GF-D8 (cell line): ENCODE measurements around the gene MSANTD1.
"Not testable (repeated sequence)": the region's sequence is repeated elsewhere in the genome, so short reads cannot be mapped to it uniquely, and the experiment has no call there.

Experiments used
- DNase-seq: peaks from one replicate; lab custom pipeline; 2025; lab: John Stamatoyannopoulos, UW

MSANTD1 gene

DNA sequence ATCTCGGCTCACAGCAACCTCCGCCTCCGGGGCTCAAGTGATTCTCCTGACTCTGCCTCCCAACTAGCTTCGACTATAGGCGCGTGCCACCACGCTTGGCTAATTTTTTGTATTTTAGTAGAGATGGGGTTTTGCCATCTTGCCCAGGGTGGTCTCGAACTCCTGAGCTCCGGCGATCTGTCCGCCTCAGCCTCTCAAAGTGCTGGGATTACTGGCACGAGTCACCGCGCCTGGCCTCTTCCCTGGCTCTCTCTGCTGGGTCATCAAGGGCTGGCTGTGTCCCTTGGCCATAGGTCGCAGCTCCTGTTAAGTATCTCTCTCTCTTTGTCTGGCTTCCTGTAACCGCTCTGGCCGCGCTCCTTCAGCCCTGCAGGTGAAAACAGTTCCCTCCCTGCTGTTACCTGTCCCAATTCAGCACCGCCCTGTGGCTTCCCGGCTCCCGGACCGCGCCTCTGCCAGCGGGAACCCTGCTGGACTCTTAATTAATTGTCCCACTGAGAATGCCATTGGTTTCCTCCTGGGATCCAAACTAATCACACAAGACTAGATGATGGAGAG is 42.5 kb downstream of the MSANTD1 start:
- no peak for DNase-seq

DNA sequence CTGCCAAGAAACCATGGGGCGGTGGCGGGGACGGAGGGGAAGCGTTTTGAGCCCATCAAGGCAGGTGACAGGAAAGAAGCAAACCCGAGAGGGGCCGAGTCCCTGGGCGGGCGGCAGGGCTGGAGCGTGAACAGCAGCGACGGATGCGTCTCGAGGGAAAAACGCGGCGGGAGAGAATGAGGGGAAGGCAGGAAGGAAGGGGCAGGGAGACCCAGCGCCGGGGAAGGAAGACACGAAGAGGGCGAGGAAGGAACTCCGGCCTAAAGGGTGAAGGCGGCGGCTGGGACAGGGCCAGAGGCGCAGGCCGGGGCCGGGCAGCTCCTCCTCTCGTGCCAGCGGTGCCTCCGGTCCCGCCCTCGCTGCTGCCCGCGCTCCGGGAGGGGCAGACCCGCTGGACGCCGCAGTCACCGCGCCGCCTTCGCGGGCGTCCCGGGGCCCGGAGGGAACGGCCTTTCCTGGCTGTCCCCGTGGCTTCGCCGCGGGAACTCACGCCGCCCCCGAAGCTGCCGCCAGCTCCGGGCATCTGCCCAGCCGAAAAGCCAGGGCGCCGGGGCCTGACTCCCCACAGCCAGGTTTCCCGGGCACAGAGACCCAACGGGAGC is 43.1 kb downstream of the MSANTD1 start:
- DNase-seq: peak; percentile 7

DNA sequence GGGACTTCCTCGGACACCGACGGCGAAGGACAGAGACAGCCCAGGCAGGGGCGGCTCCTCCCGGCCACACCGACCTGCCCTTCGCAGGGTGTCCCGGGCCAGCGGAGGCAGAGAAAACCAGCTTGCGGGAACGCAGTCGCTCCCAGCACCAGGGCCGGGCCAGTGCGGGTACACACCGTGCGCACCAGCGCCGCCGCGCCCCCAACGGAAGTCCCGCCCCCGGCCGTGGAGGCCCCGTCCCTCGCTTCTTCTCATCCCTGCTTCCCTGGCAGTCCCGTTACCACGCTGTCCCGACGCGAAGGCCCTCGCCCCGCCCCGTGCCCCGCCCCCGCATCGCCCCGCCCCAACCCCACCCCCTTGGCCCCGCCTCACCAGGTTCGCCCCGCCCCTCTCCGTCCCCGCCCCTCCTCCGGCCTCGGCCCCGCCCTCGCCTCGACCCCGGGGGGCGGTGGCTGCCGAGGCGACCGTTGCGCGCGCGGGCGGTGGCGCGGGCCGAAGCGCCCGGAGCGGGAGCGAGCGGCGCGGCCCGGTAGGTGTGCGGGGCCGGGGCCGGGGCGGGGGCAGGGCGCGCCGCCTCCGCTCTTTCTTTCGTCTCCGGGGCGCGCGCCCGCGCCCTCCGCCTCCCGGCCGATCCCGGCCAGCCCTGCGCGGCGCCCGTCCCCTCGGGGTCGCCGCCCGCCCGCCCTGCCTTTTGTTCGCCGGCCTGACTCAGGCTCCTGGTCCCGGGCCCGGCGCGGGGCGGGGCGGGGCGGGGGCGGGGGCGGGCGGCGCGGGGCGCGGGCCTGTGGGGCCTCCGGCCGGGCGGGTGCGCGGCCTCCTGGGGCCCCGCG is 43.8 kb downstream of the MSANTD1 start, which contains the start of gene RGS12:
Gene RGS12, plus strand, starts transcription at position 451 of the 830 bp plus-strand sequence. CDS start 23,150 bp downstream, outside the sequence.
- DNase-seq: peak; percentile 76

DNA sequence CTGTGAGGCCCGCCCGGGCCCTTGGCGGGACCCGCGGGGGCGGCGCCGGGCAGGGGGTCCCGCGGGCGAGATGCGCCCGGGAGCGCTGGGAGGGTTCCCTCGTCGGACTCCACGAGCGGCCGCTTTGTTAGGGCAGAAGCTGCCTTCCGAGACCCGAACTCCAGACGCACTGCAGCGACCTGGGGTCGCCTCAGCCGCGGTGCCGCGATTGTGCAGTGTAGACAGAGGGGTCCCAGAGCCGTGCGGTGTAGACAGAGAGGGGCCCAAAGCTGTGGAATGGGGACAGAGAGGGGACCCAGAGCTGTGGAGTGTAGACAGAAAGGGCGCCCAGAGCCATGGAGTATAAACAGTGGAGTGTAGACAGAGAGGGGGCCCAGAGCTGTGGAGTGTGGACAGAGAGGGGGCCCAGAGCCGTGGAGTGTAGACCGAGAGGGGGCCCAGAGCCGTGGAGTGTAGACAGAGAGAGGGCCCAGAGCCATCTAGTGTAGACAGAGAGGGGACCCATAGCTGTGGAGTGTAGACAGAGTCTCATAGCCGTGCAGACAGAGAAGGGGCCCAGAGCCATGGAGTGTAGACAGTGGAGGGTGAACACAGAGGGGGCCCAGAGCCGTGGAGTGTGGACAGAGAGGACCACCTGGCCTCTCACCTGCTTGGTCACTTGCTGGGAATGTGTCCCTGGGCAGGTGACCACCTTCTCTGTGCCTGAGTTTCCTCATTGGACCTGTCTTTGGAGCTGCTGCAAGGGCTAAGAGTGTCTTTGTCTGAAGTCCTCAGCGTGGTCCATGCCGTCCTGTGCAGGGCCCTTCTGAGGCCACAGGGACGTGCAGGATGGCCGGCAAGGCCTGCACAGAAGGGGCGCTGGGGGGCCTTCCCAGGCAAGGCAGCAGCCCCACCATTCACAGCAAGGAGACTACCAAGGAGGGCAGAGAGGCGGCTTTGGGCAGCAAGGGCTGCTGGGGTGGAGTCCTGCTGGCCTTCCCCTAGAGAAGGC is 44.7 kb downstream of the MSANTD1 start:
- DNase-seq: no peak

DNA sequence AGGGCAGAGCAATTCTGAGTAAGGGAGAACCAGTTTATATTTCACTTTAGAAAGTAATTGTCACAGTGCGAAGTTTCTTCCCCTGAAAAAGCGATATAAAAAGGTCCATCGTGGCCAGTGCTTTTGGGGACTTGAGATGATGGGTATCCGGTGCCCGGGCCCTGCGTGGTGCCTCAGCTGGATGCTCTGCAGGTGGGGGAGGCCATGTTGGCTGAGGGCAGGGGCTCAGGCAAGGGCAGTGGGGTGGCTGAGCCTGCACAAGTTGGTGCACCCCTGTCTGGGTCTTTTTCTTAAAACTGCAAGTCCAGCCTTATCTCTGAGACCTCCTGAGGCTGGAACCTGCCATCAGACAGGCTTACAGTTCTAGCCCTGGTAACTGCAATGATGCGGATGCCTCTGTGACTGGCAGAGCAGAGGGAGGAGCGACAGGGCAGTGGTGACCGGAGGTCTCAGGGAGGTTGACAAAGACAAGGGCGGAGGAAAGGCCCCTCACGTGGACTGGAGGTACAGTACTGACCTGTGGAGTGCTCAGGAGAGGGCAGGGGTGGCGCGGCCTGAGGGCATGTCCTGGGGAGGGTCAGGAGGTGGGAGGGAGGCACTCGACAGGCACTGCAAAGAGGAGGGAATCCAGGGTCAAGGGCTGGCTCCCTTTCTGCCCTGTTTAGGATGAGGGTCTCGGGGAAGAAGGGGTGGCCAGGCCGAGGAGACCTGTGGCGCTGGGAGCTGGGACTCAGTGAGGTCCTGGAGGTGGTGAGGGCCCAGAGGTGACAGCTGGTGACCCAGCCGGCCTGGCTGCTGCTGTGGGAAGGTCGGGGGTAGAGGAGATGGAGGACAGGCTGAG is 45.7 kb downstream of the MSANTD1 start:
- DNase-seq: no peak

DNA sequence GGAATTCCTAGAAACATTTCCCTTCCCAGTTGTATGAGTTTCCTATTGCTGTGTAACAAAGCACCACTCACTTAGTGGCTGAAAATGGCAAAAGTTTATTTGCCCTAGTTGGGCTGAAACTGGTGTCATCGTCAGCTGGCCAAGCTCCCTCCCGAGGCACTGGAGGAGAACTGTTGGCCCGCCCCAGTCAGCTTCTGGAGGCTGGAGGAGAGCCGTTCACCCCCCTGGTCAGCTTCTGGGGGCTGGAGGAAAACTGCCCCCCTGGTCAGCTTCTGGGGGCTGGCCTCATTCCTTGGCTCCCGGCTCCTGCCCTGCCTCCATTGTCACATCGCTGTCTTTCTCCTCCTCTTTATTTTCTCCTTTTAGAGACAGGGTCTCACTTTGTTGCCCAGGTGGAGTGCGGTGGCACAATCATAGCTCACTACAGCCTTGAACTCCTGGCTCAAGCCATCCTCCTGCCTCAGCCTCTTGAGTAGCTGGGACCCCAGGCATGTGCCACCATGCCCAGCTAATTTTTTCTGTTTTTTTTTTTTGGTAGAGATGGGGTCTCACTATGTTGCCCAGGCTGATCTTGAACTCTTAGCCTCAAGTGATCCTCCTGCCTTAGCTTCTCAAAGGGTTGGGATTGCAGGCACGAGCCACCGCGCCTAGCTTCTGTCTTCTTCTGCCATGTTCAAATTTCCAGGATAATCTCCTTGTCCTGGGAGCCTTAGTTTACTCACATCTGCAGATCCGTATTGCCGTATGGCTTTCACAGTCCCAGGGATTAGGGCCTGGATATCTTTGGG is 47.1 kb downstream of the MSANTD1 start:
- DNase-seq: no peak

DNA sequence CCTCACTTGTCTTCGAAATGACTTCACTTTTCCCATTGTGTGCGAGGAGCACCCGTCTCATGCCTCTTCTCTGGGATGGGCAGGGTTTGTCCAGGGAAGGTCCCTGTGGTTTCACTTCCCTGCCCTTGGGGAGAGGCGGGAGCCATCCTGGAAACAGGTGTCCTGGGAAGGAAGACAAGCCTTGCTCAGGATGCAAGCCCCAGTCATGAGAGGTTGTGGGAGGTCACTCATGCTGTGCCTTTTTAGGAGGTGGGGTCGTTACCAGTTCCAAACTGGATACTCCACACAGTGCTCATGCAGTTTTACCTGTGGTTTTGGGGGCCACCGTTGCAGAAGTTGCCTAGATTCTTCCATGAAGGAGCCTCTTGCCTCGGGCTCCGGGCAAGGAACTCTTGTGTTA is 47.7 kb downstream of the MSANTD1 start:
- DNase-seq: no peak

DNA sequence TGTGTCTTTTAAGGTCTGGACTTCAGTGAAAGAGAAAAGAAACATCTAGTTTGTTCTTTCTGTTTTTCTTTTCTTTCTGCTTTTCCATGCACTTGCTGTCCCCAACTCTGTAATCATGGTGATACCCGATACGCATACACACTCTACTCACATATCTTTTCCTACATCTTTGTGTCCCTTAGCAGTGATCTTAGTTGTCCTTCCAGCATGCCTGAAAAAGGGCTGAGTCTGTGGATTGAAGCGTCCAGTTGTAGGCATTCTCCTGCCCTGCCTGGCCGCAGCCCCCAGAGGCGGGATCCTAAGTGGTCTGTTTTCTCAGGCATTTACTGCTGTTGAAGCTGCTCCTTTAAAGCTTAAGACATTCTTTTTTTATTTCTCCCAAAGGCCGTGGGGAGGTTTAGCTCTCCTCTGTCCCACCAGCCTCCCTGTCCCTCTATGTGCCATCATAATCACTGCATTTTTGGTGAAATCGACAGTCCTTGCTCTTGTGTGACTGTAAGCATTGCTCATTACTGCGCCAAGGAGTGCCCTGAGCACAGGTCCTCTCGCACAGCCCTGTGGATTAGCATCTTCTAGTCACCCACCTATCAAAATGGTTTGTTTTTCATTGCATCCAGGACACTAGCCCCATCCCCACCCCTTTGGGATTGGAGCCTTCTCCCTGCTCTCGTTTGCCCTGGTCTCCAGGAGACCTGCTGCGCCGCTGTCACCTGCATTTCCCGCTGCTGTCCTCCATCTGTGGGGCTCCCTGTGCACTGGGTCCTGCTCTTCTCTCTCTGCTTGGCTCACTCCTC is 48.3 kb downstream of the MSANTD1 start:
- DNase-seq: no peak

DNA sequence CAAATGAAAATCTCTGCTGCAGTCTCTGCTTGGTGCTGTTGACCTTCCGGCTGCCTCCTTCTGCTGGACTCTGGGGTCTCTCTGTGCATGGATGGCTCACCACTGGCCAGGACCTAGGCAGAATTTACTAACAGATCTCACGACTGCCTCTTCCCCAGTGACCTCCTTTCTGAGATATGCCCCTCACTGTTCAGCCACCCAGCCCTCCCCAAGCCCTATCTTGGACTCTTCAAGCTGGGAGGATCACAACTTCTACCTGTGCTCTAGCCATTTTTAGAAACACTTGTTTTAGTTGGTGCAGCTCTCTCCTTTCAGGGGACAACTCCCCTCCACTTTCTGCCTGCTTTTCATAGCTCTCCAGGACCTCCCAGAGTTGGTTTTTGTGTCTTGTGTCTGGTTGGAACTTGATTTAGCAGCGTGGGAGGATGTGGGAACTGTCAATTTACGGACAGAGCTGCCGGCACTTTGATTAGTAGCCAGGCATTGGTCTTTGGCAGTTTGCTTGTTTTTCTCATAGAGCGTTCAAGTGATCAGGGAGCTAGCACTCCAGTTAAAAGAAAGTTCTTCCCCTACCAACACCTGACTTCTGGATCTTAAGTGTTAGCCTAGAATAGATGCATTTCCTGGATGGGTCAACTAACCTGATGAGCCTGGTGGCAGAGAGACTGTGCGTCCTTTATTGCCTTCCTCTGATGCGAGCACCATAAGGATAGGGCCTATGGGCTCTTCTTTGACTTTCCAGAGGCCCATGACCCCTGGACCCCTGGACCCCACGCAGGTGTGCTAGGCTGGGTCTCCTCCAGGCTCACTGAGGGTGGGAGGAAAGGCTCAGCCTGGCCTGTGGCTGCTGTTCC is 50.4 kb downstream of the MSANTD1 start:
- DNase-seq: no peak

DNA sequence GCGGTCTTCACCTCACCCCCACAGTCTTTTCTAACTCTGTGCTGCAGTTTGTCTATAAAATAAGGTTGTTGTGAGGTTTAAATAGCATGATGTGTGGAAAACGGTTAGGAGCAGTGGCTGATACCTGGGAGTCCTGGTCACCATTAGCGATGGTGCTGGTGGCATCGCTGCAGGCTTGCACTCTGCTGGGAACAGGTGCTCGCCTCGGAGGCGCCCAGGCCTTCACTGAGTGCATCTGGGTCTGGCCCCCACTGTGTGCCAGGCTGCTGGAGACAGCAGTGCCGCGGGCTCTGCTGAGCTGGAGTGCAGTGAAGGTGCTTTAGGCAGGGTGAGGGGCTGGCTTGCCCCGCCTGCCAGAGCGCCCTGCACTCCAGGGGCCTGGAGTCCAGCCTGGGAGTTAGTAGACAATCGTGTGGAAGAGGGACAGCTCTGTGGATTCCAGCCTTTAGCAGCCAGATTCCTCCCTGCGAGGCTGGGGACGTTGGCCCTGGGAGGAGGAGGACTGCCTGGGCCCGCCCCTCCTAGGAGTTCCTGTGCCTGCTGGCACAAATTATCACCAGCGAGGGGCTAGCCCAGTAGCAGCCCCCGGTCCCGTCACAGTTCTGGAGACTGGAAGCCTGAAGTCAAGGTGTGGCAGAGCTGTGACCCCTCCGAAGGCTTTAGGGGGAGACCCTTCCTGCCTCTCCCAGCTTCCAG is 51.2 kb downstream of the MSANTD1 start:
- no peak for DNase-seq

DNA sequence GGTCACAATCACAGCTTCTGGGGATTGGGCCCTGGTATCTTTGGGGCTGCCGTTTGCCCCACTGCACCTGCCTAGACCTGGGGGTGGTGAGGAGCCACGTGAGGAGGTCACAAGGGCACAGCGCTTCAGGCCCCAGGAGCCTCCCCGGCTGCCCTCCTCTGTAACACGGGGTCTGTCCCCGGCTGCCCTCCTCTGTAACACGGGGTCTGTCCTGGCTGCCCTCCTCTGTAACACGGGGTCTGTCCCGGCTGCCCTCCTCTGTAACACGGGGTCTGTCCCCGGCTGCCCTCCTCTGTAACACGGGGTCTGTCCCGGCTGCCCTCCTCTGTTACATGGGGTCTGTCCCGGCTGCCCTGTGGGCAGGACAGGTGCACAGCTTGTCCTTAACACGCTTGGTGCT is 51.9 kb downstream of the MSANTD1 start:
- not testable (repeated sequence) for DNase-seq

DNA sequence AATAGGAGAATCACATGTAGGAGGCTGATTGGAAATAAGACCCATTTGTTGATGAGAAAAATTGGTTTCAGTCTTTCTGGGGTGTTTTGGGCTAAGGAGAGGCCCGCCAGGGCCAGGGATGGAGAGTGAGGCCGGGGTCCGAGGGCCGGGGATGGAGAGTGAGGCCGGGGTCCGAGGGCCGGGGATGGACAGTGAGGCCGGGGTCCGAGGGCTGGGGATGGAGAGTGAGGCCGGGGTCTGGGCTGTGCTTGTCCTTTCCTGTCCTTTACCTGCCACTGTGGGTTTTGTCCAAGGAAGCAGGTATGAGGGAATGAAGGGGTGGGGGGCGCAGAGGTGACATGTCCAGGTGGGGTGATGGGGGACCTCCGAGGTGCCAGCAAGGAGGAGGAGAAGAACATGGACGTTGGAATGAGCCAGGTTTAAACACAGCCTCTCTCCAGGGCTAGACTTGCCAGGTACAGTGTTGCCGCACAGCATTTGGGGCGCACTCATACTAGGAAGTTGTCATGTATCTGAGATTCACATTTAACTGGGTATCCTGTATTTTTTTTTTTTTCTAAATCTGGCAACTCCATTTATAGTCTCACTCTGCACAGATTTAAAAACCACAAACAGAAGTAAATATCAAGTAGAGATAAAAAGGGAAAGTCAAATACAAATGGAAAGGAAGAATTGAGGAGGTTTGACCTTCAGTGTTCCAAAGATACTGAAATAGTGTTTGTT is 52.7 kb downstream of the MSANTD1 start:
- DNase-seq: no peak

DNA sequence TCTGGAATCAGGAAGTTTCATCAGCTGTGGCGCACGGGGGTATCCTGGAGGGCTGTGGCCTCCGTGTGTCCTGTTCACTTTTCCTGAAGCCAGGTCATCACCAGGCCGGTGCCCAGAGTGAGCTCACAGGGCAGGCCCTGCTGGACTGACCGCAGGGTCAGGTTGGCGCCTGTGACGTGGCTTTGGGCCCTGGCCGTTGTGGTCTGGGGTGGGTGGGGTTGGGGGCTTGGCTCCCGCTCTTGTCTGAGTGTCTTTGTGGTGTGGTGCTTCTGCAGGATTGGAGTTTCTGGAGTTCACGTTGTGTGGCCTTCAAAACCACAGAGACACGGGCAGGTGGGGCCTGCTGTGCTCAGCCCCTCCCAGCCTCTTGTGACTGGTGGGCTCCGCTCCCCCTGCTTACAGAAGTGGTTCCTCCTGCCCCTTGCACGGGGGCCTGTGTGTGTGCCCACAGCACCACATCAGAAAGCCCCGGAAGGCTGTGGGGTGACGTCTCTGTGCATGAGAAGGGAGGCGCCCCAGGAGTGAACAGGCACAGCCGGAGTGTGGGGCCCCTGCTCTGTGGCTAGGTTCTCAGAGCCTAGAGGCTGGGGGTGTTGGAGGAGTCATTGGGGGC is 53.3 kb downstream of the MSANTD1 start:
- DNase-seq: no peak

DNA sequence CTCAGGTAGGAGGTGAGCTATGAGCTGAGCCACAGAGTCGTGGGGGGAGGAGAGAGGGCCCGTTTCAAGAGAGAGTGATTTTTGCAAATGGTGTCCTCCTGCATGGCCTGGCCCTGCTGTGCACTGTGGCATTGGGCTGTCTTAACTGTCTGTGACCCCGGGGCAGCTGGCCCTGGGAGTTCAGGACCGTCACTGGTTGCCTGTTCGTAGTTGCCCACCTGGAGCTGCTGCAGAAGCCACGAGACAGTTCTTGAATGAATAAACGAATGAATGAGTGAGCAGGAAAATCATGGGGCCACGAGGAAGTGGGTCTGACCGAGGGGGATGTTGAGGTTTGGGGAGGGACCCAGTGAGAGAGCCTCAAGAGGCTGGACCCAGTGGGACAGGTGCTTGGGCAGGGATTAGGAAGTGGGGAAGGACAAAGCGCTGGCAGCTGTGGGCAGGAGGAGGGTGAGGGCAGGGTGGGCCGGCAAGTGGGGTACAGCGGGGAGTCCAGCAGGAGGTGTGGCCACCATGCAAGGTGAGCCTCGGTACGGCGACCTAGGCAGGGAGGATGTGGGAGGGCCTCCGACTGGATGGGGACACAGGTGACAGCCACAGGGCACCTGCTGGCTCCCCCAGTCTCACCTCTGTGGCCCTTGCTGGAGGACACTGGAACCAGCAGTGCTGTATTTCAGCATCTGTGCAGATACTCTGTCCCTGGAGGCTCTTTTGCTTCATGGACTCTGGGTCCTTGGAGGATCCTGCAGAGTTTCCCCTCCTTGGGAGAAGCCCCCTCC is 54.0 kb downstream of the MSANTD1 start:
- DNase-seq: peak; percentile 51

DNA sequence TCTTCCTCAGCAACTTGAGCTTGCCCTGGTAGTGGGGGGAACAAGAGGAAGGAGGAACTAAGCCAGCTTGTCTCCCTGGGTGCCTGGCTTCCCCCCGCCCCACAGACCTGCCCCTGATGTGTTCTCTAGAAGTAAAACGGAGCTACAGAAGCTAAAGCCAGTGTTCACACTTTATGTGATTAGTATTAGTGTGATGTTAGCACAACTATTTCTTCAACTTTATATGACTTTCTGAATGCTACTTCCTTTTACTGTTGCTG is 54.5 kb downstream of the MSANTD1 start:
- no peak for DNase-seq
